Measurements from ENCODE around the gene ZFP91.

Gene ZFP91

DNA sequence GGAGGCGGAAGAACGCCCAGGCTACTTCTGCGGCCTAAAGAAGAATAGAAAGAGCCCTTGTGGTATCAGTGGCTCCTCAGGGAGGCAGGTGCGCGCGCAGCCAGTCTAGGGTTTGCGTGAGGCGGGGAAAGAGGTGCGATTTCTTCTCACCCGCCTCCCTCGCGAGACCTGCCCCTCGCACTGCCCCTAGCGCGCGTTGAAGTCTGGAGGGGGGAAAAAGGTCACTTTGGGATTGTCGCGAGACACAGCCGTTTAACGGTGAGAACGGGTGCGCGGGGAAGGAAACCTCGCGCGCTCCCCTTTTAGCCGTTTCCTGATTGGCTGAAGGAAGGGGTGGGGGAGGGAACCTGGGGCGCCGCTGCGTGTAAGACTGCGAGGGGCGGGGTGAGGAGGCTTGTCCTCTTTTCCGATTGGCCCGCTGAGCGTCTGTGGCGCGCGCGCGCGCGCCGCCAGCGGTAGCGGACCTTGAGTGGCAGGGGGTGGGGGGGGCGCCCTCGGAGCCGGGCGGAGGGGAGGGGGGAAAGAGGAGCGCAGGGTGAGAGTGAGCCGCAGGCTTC lies at the start of gene ZFP91:
Gene ZFP91, plus strand, starts transcription at position 429 of the 557 bp plus-strand sequence. CDS start 219 bp downstream, outside the sequence.
- Histone ChIP-seq H3K36me3 (ENCODE audit: insufficient read depth, insufficient read length, low read length) (peaks cover 22% of the 10 kb centered on the region), H3K27me3 (ENCODE audit: insufficient read depth, insufficient read length) (no peaks in the 10 kb centered on the region), H3K9ac (ENCODE audit: insufficient read length, low read depth) (peak within 1 kb of the TSS; percentile 98), H3K9me3 (ENCODE audit: insufficient read depth, low read length) (no peaks in the 10 kb centered on the region), H3K4me3 (ENCODE audit: insufficient read length, low read depth) (peak within 1 kb of the TSS; percentile 92), H3K4me1 (ENCODE audit: insufficient read depth, insufficient read length) (no peaks in the 10 kb centered on the region)
- peak; percentile 95 for DNase-seq (ENCODE audit: low read depth, low spot score)
- TF ChIP-seq YY1 (IDR thresholded peaks at IDR 0.05; ENCODE audit: insufficient read depth, insufficient read length), result no peak
- TF ChIP-seq ZNF274 (IDR thresholded peaks at IDR 0.05; ENCODE audit: low read depth, low read length), result no peak
- TF ChIP-seq SUZ12 (IDR thresholded peaks at IDR 0.05; ENCODE audit: extremely low read depth, insufficient read depth, insufficient read length), result no peak

GRCh38 chr11:58530236-58530635 lies 48.6 kb upstream of the ZFP91 start:
- TF ChIP-seq SUZ12 (IDR thresholded peaks at IDR 0.05; ENCODE audit: extremely low read depth, insufficient read depth, insufficient read length), result no peak
- TF ChIP-seq ZNF274 (IDR thresholded peaks at IDR 0.05; ENCODE audit: low read depth, low read length), result no peak
- no peak for TF ChIP-seq YY1 (IDR thresholded peaks at IDR 0.05; ENCODE audit: insufficient read depth, insufficient read length)
- no peak for DNase-seq (ENCODE audit: low read depth, low spot score)
- peaks cover 10% of the 10 kb centered on the region for H3K36me3 ChIP-seq (ENCODE audit: insufficient read depth, insufficient read length, low read length)

DNA sequence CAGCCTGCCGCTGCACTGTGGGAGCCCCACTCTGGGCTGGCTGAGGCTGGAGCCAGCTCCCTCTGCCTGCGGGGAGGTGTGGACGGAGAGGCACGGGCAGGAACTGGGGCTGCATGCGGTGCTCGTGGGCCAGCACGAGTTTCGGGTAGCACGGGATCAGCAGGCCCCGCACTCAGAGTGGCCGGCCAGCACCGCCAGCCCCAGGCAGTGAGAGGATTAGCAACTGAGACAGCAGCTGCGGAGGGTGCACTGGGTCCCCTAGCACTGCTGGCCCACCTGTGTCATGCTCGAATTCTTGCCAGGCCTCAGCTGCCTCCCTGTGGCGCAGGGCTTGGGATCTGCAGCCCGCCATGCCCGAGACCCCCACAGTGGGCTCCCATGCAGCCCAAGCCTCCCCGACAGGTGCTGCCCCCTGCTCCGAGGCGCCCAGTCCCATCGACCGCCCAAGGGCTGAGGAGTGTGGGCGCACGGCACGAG lies 47.0 kb upstream of the ZFP91 start:
- no peak for DNase-seq (ENCODE audit: low read depth, low spot score)
- no peak for TF ChIP-seq YY1 (IDR thresholded peaks at IDR 0.05; ENCODE audit: insufficient read depth, insufficient read length)
- TF ChIP-seq ZNF274 (IDR thresholded peaks at IDR 0.05; ENCODE audit: low read depth, low read length), result no peak
- TF ChIP-seq SUZ12 (IDR thresholded peaks at IDR 0.05; ENCODE audit: extremely low read depth, insufficient read depth, insufficient read length), result no peak
- H3K9me3 ChIP-seq (ENCODE audit: insufficient read depth, low read length), result peaks cover 25% of the 10 kb centered on the region; the same call in 1 of the 2 replicates
- no peak overlapping the region for H3K9ac ChIP-seq (ENCODE audit: insufficient read length, low read depth)
- H3K4me3 ChIP-seq (ENCODE audit: insufficient read length, low read depth), result no peak overlapping the region
- H3K36me3 ChIP-seq (ENCODE audit: insufficient read depth, insufficient read length, low read length), result peaks cover 10% of the 10 kb centered on the region
- no peaks in the 10 kb centered on the region for H3K4me1 ChIP-seq (ENCODE audit: insufficient read depth, insufficient read length)
- no peaks in the 10 kb centered on the region for H3K27me3 ChIP-seq (ENCODE audit: insufficient read depth, insufficient read length)

More at GRCh38 chr11:58530236-58530635, 48.6 kb upstream of the ZFP91 start:
- H3K9me3 ChIP-seq (ENCODE audit: insufficient read depth, low read length), result peaks cover 25% of the 10 kb centered on the region; the same call in 1 of the 2 replicates
- no peaks in the 10 kb centered on the region for H3K27me3 ChIP-seq (ENCODE audit: insufficient read depth, insufficient read length)
- H3K9ac ChIP-seq (ENCODE audit: insufficient read length, low read depth), result no peak overlapping the region
- H3K4me1 ChIP-seq (ENCODE audit: insufficient read depth, insufficient read length), result no peaks in the 10 kb centered on the region
- no peak overlapping the region for H3K4me3 ChIP-seq (ENCODE audit: insufficient read length, low read depth)

GRCh38 chr11:58546841-58547240 lies 32.0 kb upstream of the ZFP91 start:
- no peaks in the 10 kb centered on the region for H3K4me1 ChIP-seq (ENCODE audit: insufficient read depth, insufficient read length)
- DNase-seq (ENCODE audit: low read depth, low spot score), result no peak
- peaks cover 18% of the 10 kb centered on the region for H3K36me3 ChIP-seq (ENCODE audit: insufficient read depth, insufficient read length, low read length)
- H3K9ac ChIP-seq (ENCODE audit: insufficient read length, low read depth), result no peak overlapping the region
- H3K4me3 ChIP-seq (ENCODE audit: insufficient read length, low read depth), result no peak overlapping the region
- no peaks in the 10 kb centered on the region for H3K9me3 ChIP-seq (ENCODE audit: insufficient read depth, low read length)
- no peaks in the 10 kb centered on the region for H3K27me3 ChIP-seq (ENCODE audit: insufficient read depth, insufficient read length)
- TF ChIP-seq YY1 (IDR thresholded peaks at IDR 0.05; ENCODE audit: insufficient read depth, insufficient read length) (no peak), ZNF274 (IDR thresholded peaks at IDR 0.05; ENCODE audit: low read depth, low read length) (no peak), SUZ12 (IDR thresholded peaks at IDR 0.05; ENCODE audit: extremely low read depth, insufficient read depth, insufficient read length) (no peak)

DNA sequence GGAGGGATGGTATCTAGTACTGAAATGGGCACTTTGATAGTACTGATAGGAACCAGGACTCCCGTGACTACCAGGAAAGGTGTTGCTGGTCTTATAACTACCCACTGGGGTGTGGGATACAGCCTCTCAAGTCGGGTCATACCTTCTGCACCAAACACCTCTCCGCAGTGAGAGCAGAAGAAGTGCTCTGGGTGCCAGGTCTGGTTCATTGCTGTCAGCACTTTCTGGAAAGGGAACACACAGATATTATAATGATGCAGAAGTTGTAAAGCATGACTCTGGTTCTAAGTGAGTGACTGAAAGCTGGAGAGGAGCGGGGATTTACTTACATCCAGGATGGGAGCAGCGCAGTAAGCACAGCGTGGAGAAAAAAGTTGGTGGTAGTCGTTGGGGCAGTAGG lies 29.2 kb upstream of the ZFP91 start:
- no peak for DNase-seq (ENCODE audit: low read depth, low spot score)
- no peaks in the 10 kb centered on the region for H3K27me3 ChIP-seq (ENCODE audit: insufficient read depth, insufficient read length)
- no peak overlapping the region for H3K4me3 ChIP-seq (ENCODE audit: insufficient read length, low read depth)
- no peaks in the 10 kb centered on the region for H3K4me1 ChIP-seq (ENCODE audit: insufficient read depth, insufficient read length)
- TF ChIP-seq SUZ12 (IDR thresholded peaks at IDR 0.05; ENCODE audit: extremely low read depth, insufficient read depth, insufficient read length), result no peak
- no peak for TF ChIP-seq ZNF274 (IDR thresholded peaks at IDR 0.05; ENCODE audit: low read depth, low read length)
- no peak for TF ChIP-seq YY1 (IDR thresholded peaks at IDR 0.05; ENCODE audit: insufficient read depth, insufficient read length)
- no peak overlapping the region for H3K9ac ChIP-seq (ENCODE audit: insufficient read length, low read depth)
- no peaks in the 10 kb centered on the region for H3K9me3 ChIP-seq (ENCODE audit: insufficient read depth, low read length)
- peaks cover 27% of the 10 kb centered on the region for H3K36me3 ChIP-seq (ENCODE audit: insufficient read depth, insufficient read length, low read length)

GRCh38 chr11:58560842-58561241 lies 18.0 kb upstream of the ZFP91 start:
- H3K4me3 ChIP-seq (ENCODE audit: insufficient read length, low read depth), result no peak overlapping the region
- no peak for TF ChIP-seq ZNF274 (IDR thresholded peaks at IDR 0.05; ENCODE audit: low read depth, low read length)
- no peak for TF ChIP-seq SUZ12 (IDR thresholded peaks at IDR 0.05; ENCODE audit: extremely low read depth, insufficient read depth, insufficient read length)
- TF ChIP-seq YY1 (IDR thresholded peaks at IDR 0.05; ENCODE audit: insufficient read depth, insufficient read length), result no peak

DNA sequence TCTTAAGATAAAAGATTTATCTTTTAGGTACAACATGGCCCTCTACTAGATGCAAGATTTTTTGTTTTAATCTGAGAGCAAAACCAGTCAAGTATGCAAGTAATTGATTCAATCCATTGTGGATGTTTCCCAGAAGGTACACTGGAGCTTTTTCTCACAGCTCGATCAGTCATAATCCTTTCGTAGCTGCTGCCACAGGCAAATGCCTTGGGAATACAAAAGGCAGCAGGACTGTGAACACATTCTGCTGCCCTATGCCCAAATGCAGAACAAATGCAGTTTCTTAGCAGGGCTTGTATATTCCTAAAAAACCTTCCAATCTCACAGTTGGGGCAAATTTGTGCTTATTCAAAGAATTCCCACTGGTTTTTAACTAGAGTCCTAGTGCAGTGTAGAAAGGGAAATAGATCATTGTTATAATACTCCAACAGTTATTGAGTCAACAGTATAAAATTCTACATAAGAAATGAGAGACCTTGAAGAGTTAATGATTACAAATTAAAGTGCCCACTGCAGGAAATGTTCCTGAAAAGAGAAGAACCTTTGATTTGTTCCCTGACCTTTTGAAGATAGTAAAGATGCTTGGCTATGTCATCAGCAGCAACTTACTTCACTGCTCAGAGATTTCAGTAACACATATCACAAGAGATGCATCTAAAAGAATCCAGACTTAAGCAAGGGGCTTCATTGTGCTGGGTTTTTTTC lies 17.3 kb upstream of the ZFP91 start:
- DNase-seq (ENCODE audit: low read depth, low spot score), result no peak
- H3K4me1 ChIP-seq (ENCODE audit: insufficient read depth, insufficient read length), result no peaks in the 10 kb centered on the region
- TF ChIP-seq SUZ12 (IDR thresholded peaks at IDR 0.05; ENCODE audit: extremely low read depth, insufficient read depth, insufficient read length) (no peak), YY1 (IDR thresholded peaks at IDR 0.05; ENCODE audit: insufficient read depth, insufficient read length) (no peak), ZNF274 (IDR thresholded peaks at IDR 0.05; ENCODE audit: low read depth, low read length) (no peak)
- no peaks in the 10 kb centered on the region for H3K36me3 ChIP-seq (ENCODE audit: insufficient read depth, insufficient read length, low read length)
- no peak overlapping the region for H3K9ac ChIP-seq (ENCODE audit: insufficient read length, low read depth)
- H3K27me3 ChIP-seq (ENCODE audit: insufficient read depth, insufficient read length), result no peaks in the 10 kb centered on the region
- H3K9me3 ChIP-seq (ENCODE audit: insufficient read depth, low read length), result no peaks in the 10 kb centered on the region
- no peak overlapping the region for H3K4me3 ChIP-seq (ENCODE audit: insufficient read length, low read depth)

More at GRCh38 chr11:58560842-58561241, 18.0 kb upstream of the ZFP91 start:
- Histone ChIP-seq H3K9me3 (ENCODE audit: insufficient read depth, low read length) (no peaks in the 10 kb centered on the region), H3K36me3 (ENCODE audit: insufficient read depth, insufficient read length, low read length) (no peaks in the 10 kb centered on the region), H3K27me3 (ENCODE audit: insufficient read depth, insufficient read length) (no peaks in the 10 kb centered on the region), H3K9ac (ENCODE audit: insufficient read length, low read depth) (no peak overlapping the region), H3K4me1 (ENCODE audit: insufficient read depth, insufficient read length) (no peaks in the 10 kb centered on the region)
- no peak for DNase-seq (ENCODE audit: low read depth, low spot score)

All from NT2/D1 (cell line).